AG10803 (cell line): ENCODE measurements around the gene GAREM1.

ENCODE experiments used
- DNase-seq: peaks from one replicate; pipeline ENCODE4 v3.0.0; 2010; ENCODE audit warnings: low read depth
- H3K4me3 ChIP-seq: 2 replicates; pipeline ENCODE4 v1.5.1; 2011; ENCODE audit warnings: mild to moderate bottlenecking, low read length, control low read depth
- CTCF ChIP-seq: conservative IDR thresholded peaks from 2 replicates; pipeline ENCODE4 v1.5.1; 2011; ENCODE audit warnings: mild to moderate bottlenecking, low read length, control low read depth, inconsistent platforms

GAREM1 gene

GRCh38 chr18:32372047-32372380 lies 98.7 kb downstream of the GAREM1 start:
- no peak for DNase-seq
- TF ChIP-seq CTCF, result no peak
- no peak overlapping the region for H3K4me3 ChIP-seq

- TF ChIP-seq CTCF, result no peak
- H3K4me3 ChIP-seq, result no peak overlapping the region
- no peak for DNase-seq
Observed at GRCh38 chr18:32371384-32371783, 99.3 kb downstream of the GAREM1 start.

GRCh38 chr18:32368991-32369390 lies 101.7 kb downstream of the GAREM1 start:
- H3K4me3 ChIP-seq, result no peak overlapping the region
- no peak for TF ChIP-seq CTCF
- DNase-seq, result no peak

- TF ChIP-seq CTCF, result no peak
- H3K4me3 ChIP-seq, result no peak overlapping the region
- DNase-seq, result peak; percentile 19
Observed at GRCh38 chr18:32368170-32368569, 102.5 kb downstream of the GAREM1 start.

DNA sequence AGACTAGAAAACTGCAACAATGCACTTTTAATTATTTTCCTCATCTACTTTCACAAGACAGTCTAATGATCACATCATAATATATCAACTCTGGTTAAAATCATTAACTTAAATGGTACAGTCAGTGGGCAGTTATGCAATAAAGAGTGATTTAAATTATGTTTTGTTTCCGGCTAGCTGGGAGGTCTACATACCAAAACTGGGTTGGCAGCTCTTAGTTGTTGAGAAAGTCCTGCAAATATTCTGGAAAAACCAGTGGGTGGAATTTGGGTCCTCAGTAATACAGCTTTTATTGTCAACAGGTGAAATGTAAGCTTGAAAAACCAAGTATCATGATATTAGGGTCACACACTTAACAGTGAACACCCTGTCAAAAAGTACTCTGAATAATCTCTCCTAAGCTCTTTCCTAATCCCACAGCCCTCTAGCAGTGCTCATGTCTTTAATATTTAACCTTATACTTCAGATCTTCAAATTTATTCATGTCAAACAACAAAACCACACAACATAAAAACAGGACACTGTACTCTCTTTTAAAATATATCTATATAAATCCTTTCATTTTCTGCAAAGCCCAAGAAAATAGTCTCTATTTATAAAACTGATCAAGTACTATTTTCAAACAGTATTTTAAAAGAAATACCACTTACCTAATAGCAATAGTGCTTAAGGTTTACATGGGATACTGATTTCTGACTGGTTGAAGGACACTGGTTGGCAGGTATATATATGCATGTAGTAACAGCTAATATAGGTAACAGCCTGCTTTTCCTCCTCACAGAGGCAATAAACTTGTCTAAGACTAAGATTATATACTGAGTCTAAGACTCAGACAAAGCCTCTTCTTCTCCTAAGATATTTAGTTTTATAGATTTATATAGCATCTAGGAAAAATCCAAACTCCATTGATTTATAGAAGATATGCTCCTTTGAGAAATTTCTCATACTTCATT lies 103.8 kb downstream of the GAREM1 start:
- no peak for TF ChIP-seq CTCF
- H3K4me3 ChIP-seq, result no peak overlapping the region
- peak; percentile 70 for DNase-seq

- H3K4me3 ChIP-seq, result no peak overlapping the region
- TF ChIP-seq CTCF, result no peak
- peak; percentile 6 for DNase-seq
Observed at GRCh38 chr18:32362484-32362883, 108.2 kb downstream of the GAREM1 start.

DNA sequence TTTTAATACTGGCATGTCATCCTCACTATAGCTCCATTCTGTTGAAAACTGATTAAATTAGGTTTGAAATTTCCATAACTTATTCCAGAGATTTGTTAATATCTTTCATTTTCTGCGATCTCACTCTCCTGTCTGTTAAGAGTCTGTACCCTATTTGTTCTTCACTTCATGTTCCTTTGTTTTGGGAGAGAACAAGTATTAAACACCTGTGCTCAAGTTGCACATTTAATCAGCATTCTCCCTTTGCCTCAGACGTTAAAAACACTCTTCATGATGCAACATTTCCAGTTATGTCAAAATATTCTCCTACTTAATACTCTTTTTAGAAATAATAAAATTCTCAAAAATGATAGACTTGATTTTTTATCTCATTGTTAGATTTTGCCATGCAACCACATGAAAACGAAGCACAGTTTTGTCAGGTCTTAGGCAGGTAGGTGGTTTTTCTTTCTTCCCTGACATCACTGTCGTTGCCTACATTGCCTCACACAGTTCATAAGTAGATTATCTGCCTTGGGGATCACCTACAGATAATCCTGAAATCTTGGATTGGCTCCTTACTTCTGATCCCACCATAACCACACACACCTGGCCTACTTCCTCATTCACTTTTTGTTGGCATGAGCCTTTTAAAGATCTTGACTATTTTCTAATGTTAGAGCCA lies 109.9 kb downstream of the GAREM1 start:
- no peak for DNase-seq
- H3K4me3 ChIP-seq, result no peak overlapping the region
- no peak for TF ChIP-seq CTCF
